Measurements from ENCODE around the gene PROK1. TPM values are rescaled to one million over a fixed set of nuclear protein-coding genes. Genes with fewer than 3 reads are reported as not detected.

Gene PROK1
- total and polyA plus RNA-seq, 5 donors from 2014 or later, result not detected

DNA sequence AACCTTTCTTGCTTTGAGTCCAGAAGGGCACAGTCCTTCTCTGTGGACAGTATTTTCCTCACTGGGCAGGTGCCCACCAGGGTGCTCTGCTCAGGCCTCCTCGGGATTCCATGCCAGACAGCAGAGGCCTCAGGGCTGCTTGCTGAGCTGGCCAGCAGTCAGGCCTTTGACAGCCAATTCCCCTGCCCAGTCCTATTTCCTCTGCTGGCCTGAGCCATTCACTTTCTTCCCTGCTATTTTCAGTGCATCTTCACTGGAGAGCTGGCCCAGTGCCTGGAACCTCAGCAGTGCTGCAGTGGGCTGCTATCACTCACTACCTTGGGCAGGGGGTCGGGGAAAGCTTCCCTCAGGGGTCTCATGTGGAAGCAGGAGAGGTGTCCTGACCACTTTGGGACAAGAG is 34.8 kb downstream of the PROK1 start:
- no peak overlapping the region for H3K4me3 Mint-ChIP-seq
- no peaks in the 10 kb centered on the region for H3K36me3 ChIP-seq (ENCODE audit: control insufficient read depth, insufficient read depth, low read length)
- DNase-seq, result no peak
- H3K9me3 ChIP-seq (ENCODE audit: control insufficient read depth in 2 of 2, low read length in 2 of 2), result no peaks in the 10 kb centered on the region
- H3K36me3 Mint-ChIP-seq, result no peaks in the 10 kb centered on the region
- H3K27ac ChIP-seq (ENCODE audit: insufficient read depth, low read length, poor library complexity, severe bottlenecking), result no peak overlapping the region
- H3K27me3 ChIP-seq (ENCODE audit: control insufficient read depth, insufficient read depth, low read length), result no peaks in the 10 kb centered on the region
- peaks cover 0 to 6% (median 0%) of the 10 kb centered on the region in 4 donors for H3K4me1 Mint-ChIP-seq
- ATAC-seq (ENCODE audit: low read depth in 2 of 2), result no peak
- no peak overlapping the region for H3K4me3 ChIP-seq (ENCODE audit: low read depth, low read length)
- H3K9me3 Mint-ChIP-seq, result no peaks in the 10 kb centered on the region
- no peaks in the 10 kb centered on the region for H3K4me1 ChIP-seq (ENCODE audit: control insufficient read depth, insufficient read depth, low read length, poor library complexity, severe bottlenecking)
- peaks cover 4% of the 10 kb centered on the region for H3K27me3 Mint-ChIP-seq
- H3K27ac Mint-ChIP-seq, result no peak overlapping the region

DNA sequence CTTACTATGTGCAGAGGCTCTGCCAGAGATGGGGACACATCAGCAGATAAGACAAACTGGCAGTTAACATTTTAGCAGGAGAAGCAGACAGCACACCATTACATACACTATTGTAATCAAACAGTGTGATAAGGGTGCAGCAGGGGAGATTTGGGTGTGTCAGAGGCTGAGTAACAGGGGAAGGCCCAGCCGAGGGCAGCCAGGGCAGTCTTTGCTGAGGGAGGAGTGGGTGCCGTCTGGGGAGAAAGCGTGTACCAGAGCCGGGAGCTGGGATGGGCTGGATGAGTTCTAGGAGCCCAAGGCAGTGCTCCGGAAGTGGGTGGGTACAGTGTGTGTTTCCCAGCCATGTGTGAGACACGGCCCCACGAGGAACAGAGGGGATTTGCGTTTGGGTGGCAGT is 36.8 kb downstream of the PROK1 start:
- H3K4me3 ChIP-seq (ENCODE audit: low read depth, low read length), result no peak overlapping the region
- no peaks in the 10 kb centered on the region for H3K4me1 ChIP-seq (ENCODE audit: control insufficient read depth, insufficient read depth, low read length, poor library complexity, severe bottlenecking)
- no peak for ATAC-seq (ENCODE audit: low read depth in 2 of 2)
- no peaks in the 10 kb centered on the region for H3K27me3 ChIP-seq (ENCODE audit: control insufficient read depth, insufficient read depth, low read length)
- Mint-ChIP-seq H3K9me3 (no peaks in the 10 kb centered on the region), H3K27me3 (peaks cover 4% of the 10 kb centered on the region), H3K4me3 (no peak overlapping the region), H3K4me1 (peaks cover 0 to 6% (median 0%) of the 10 kb centered on the region in 4 donors), H3K27ac (peak overlapping the region in 1 of 3 donors; percentile 23), H3K36me3 (no peaks in the 10 kb centered on the region)
- no peak for DNase-seq
- no peaks in the 10 kb centered on the region for H3K36me3 ChIP-seq (ENCODE audit: control insufficient read depth, insufficient read depth, low read length)
- no peaks in the 10 kb centered on the region for H3K9me3 ChIP-seq (ENCODE audit: control insufficient read depth in 2 of 2, low read length in 2 of 2)
- no peak overlapping the region for H3K27ac ChIP-seq (ENCODE audit: insufficient read depth, low read length, poor library complexity, severe bottlenecking)

DNA sequence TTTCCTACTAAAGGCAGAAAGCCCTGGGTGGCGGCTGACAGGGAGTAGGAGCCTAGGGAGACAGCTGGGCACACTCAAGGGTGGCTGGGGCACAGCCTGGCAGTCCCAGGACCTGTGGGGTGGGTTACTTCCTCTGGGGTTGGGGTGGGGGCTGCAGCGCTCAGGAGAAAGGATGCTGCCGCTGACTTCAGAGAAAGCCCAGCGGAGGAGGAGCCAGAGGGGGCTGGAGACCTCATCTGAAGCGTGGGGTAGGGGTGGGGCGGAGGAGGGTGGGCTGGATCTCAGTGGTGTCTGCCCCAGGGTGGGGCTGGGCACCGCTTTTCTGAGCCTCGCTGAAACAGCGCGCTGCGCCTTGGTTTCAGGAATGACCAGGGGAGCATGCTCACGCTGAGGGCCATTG is 37.2 kb downstream of the PROK1 start:
- Histone ChIP-seq H3K36me3 (ENCODE audit: control insufficient read depth, insufficient read depth, low read length) (no peaks in the 10 kb centered on the region), H3K4me3 (ENCODE audit: low read depth, low read length) (no peak overlapping the region), H3K4me1 (ENCODE audit: control insufficient read depth, insufficient read depth, low read length, poor library complexity, severe bottlenecking) (no peaks in the 10 kb centered on the region), H3K27me3 (ENCODE audit: control insufficient read depth, insufficient read depth, low read length) (no peaks in the 10 kb centered on the region), H3K9me3 (ENCODE audit: control insufficient read depth in 2 of 2, low read length in 2 of 2) (no peaks in the 10 kb centered on the region), H3K27ac (ENCODE audit: insufficient read depth, low read length, poor library complexity, severe bottlenecking) (no peak overlapping the region)
- H3K4me1 Mint-ChIP-seq, result peaks cover 0 to 4% (median 0%) of the 10 kb centered on the region in 4 donors
- H3K9me3 Mint-ChIP-seq, result no peaks in the 10 kb centered on the region
- no peak overlapping the region for H3K27ac Mint-ChIP-seq
- no peak overlapping the region for H3K4me3 Mint-ChIP-seq
- H3K36me3 Mint-ChIP-seq, result no peaks in the 10 kb centered on the region
- ATAC-seq (ENCODE audit: low read depth in 2 of 2), result no peak
- DNase-seq, result no peak
- H3K27me3 Mint-ChIP-seq, result peaks cover 4% of the 10 kb centered on the region

DNA sequence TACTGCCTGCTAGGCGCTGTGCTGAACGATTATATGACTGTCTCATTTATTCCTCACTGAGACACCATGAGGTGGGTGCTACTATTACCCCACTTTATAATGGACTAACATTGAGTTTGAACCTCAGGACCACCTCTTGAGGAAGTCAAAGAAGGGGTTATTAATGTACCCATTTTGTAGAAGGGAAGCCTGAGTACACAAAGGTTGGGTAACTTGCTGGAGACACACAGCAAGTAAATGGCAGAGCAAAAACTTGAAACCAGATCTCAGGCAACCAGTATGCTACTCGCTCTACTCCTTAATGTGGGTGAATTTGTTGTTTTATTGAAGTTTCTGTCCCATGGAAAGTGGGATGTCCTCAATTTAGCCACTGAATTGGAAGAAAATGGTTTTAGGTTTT is 37.9 kb downstream of the PROK1 start:
- Mint-ChIP-seq H3K27ac (no peak overlapping the region), H3K9me3 (no peaks in the 10 kb centered on the region), H3K36me3 (no peaks in the 10 kb centered on the region)

DNA sequence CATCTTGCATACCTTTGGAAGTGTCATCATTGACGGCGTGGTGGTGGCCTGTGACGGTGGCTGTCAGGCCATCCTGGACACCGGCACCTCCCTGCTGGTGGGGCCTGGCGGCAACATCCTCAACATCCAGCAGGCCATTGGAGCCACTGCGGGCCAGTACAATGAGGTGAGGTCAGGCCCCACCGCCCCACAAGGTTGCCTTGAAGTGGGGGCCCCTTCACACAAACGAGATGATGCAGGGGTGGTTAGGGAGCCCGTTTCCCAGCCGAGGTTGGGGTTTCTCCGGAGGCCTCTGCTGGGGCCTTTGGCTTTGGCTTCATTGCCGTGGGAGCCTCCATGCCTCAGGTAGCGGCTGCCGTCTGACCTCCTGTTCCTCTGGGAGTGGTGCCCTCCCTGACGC is 38.5 kb downstream of the PROK1 start:
- Histone ChIP-seq H3K27ac (ENCODE audit: insufficient read depth, low read length, poor library complexity, severe bottlenecking) (no peak overlapping the region), H3K9me3 (ENCODE audit: control insufficient read depth in 2 of 2, low read length in 2 of 2) (no peaks in the 10 kb centered on the region), H3K36me3 (ENCODE audit: control insufficient read depth, insufficient read depth, low read length) (no peaks in the 10 kb centered on the region), H3K4me3 (ENCODE audit: low read depth, low read length) (no peak overlapping the region), H3K27me3 (ENCODE audit: control insufficient read depth, insufficient read depth, low read length) (no peaks in the 10 kb centered on the region), H3K4me1 (ENCODE audit: control insufficient read depth, insufficient read depth, low read length, poor library complexity, severe bottlenecking) (no peaks in the 10 kb centered on the region)
- Mint-ChIP-seq H3K9me3 (no peaks in the 10 kb centered on the region), H3K36me3 (no peaks in the 10 kb centered on the region), H3K27me3 (peaks cover 4% of the 10 kb centered on the region), H3K27ac (no peak overlapping the region), H3K4me1 (no peaks in the 10 kb centered on the region), H3K4me3 (no peak overlapping the region)
- DNase-seq (no peak), ATAC-seq (ENCODE audit: low read depth in 2 of 2) (no peak)

More for the DNA sequence above, 37.9 kb downstream of the PROK1 start:
- Mint-ChIP-seq H3K4me3 (no peak overlapping the region), H3K4me1 (no peaks in the 10 kb centered on the region), H3K27me3 (peaks cover 4% of the 10 kb centered on the region)
- no peaks in the 10 kb centered on the region for H3K4me1 ChIP-seq (ENCODE audit: control insufficient read depth, insufficient read depth, low read length, poor library complexity, severe bottlenecking)
- no peaks in the 10 kb centered on the region for H3K27me3 ChIP-seq (ENCODE audit: control insufficient read depth, insufficient read depth, low read length)
- ATAC-seq (ENCODE audit: low read depth in 2 of 2) (no peak), DNase-seq (no peak)
- H3K27ac ChIP-seq (ENCODE audit: insufficient read depth, low read length, poor library complexity, severe bottlenecking), result no peak overlapping the region
- no peaks in the 10 kb centered on the region for H3K9me3 ChIP-seq (ENCODE audit: control insufficient read depth in 2 of 2, low read length in 2 of 2)
- no peak overlapping the region for H3K4me3 ChIP-seq (ENCODE audit: low read depth, low read length)
- no peaks in the 10 kb centered on the region for H3K36me3 ChIP-seq (ENCODE audit: control insufficient read depth, insufficient read depth, low read length)

DNA sequence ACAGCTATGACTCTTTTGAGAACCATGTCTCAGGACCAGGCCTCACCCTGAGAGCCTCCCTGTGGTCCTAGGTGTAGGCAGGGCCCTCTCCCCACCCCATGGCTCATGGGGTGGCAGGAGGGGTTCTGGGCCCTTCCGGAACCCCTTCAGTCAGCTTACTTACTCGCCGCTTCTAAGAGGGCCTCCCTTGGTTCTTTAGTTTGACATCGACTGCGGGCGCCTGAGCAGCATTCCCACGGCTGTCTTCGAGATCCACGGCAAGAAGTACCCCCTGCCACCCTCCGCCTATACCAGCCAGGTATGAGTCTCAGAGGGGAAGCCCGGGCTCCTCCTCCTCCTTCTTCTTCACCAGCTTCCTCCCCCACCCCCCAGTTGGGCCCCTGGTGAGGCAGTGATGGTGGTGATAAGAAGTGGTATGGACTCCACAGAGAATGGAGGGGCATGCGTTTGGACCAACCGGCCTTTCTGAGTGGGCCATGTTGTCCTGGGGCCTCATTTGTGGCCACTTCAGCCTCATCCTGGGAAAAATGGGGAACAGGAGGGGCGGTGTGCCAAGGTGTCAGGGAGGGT is 39.1 kb downstream of the PROK1 start:
- Histone ChIP-seq H3K9me3 (ENCODE audit: control insufficient read depth in 2 of 2, low read length in 2 of 2) (no peaks in the 10 kb centered on the region), H3K27me3 (ENCODE audit: control insufficient read depth, insufficient read depth, low read length) (no peaks in the 10 kb centered on the region), H3K36me3 (ENCODE audit: control insufficient read depth, insufficient read depth, low read length) (no peaks in the 10 kb centered on the region), H3K4me1 (ENCODE audit: control insufficient read depth, insufficient read depth, low read length, poor library complexity, severe bottlenecking) (no peaks in the 10 kb centered on the region), H3K4me3 (ENCODE audit: low read depth, low read length) (no peak overlapping the region), H3K27ac (ENCODE audit: insufficient read depth, low read length, poor library complexity, severe bottlenecking) (no peak overlapping the region)
- Mint-ChIP-seq H3K27me3 (no peaks in the 10 kb centered on the region), H3K9me3 (no peaks in the 10 kb centered on the region), H3K4me3 (no peak overlapping the region), H3K27ac (no peak overlapping the region), H3K4me1 (no peaks in the 10 kb centered on the region), H3K36me3 (no peaks in the 10 kb centered on the region)
- no peak for ATAC-seq (ENCODE audit: low read depth in 2 of 2)
- DNase-seq, result no peak

DNA sequence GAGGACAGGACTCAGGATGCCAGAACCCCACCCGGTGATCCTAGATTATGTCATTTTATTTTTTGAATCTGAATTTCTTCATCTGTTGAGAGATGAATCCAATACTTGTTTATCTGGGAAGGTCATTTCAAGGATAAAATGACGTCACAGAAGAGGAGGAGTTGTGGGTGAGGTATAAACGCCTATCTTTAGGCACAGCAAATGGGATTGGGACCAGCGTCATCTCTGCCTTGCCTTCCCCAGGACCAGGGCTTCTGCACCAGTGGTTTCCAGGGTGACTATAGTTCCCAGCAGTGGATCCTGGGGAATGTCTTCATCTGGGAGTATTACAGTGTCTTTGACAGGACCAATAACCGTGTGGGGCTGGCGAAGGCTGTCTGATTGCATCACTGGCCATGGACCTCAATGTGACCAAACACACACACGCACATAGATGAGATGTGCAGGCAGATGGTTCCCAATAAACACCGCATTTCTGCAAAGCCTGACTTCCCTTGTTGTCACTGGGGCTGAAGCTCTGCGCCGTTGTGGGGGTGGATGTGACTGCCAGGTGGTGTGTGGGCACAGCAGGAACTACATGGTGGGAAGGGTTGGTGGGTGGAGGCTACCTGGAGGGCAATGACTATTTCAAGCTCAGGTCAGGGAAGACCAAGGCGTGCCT is 40.0 kb downstream of the PROK1 start:
- ATAC-seq (ENCODE audit: low read depth in 2 of 2) (no peak), DNase-seq (no peak)
- Histone ChIP-seq H3K9me3 (ENCODE audit: control insufficient read depth in 2 of 2, low read length in 2 of 2) (no peaks in the 10 kb centered on the region), H3K27ac (ENCODE audit: insufficient read depth, low read length, poor library complexity, severe bottlenecking) (no peak overlapping the region), H3K36me3 (ENCODE audit: control insufficient read depth, insufficient read depth, low read length) (no peaks in the 10 kb centered on the region), H3K4me3 (ENCODE audit: low read depth, low read length) (no peak overlapping the region), H3K27me3 (ENCODE audit: control insufficient read depth, insufficient read depth, low read length) (no peaks in the 10 kb centered on the region), H3K4me1 (ENCODE audit: control insufficient read depth, insufficient read depth, low read length, poor library complexity, severe bottlenecking) (no peaks in the 10 kb centered on the region)
- H3K4me1 Mint-ChIP-seq, result no peaks in the 10 kb centered on the region
- no peaks in the 10 kb centered on the region for H3K9me3 Mint-ChIP-seq
- H3K36me3 Mint-ChIP-seq, result no peaks in the 10 kb centered on the region
- H3K4me3 Mint-ChIP-seq, result no peak overlapping the region
- H3K27ac Mint-ChIP-seq, result no peak overlapping the region
- no peaks in the 10 kb centered on the region for H3K27me3 Mint-ChIP-seq

DNA sequence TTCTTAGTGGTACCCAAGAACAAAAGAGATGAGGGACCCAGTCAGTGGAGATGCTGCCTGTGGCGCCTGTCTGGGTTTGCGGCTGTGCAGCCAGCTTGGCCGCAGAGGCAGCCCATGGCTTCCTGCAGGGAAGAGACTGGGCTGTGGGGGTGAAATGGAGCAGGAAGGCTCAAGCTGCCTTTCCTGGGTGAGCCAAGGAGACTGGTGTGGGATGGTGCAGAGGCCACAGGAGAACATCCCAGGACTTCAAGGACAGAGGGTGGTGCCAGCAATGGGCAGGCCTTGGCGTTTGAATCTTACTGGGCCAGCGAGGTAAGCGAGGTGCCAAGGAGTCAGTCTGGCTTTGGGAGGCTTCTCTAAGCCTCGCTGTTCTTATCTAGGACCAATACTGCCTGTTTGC is 41.6 kb downstream of the PROK1 start:
- Histone ChIP-seq H3K4me1 (ENCODE audit: control insufficient read depth, insufficient read depth, low read length, poor library complexity, severe bottlenecking) (no peaks in the 10 kb centered on the region), H3K4me3 (ENCODE audit: low read depth, low read length) (no peak overlapping the region), H3K36me3 (ENCODE audit: control insufficient read depth, insufficient read depth, low read length) (no peaks in the 10 kb centered on the region), H3K27ac (ENCODE audit: insufficient read depth, low read length, poor library complexity, severe bottlenecking) (no peak overlapping the region), H3K27me3 (ENCODE audit: control insufficient read depth, insufficient read depth, low read length) (no peaks in the 10 kb centered on the region), H3K9me3 (ENCODE audit: control insufficient read depth in 2 of 2, low read length in 2 of 2) (no peaks in the 10 kb centered on the region)
- H3K4me3 Mint-ChIP-seq, result no peak overlapping the region
- H3K27me3 Mint-ChIP-seq, result no peaks in the 10 kb centered on the region
- no peaks in the 10 kb centered on the region for H3K4me1 Mint-ChIP-seq
- H3K27ac Mint-ChIP-seq, result no peak overlapping the region
- DNase-seq (no peak), ATAC-seq (ENCODE audit: low read depth in 2 of 2) (no peak)
- no peaks in the 10 kb centered on the region for H3K9me3 Mint-ChIP-seq
- no peaks in the 10 kb centered on the region for H3K36me3 Mint-ChIP-seq
